Mesenchymal stem cell (in vitro differentiated cells and primary cell): ENCODE measurements around the gene LRRC74A.

Experiments used
- DNase-seq: peaks from one replicate; pipeline ENCODE4 v3.0.0-alpha.2; 2013
- H2AFZ ChIP-seq: one replicate; pipeline ENCODE4 v1.6.1; 2013; ENCODE audit warnings: low read depth, mild to moderate bottlenecking, control low read depth, inconsistent platforms, low read length, moderate library complexity
- H2AK5ac ChIP-seq: 2 replicates; pipeline ENCODE4 v1.6.1; 2013; ENCODE audit warnings: low read length, moderate library complexity, mild to moderate bottlenecking, inconsistent platforms; ENCODE audit not compliant: severe bottlenecking
- H2BK120ac ChIP-seq: one replicate; pipeline ENCODE4 v1.6.1; 2013; ENCODE audit warnings: low read depth, mild to moderate bottlenecking, inconsistent platforms, low read length, moderate library complexity
- H2BK12ac ChIP-seq, 2 experiments: one replicate each; pipeline ENCODE4 v1.6.1; 2013; ENCODE audit warnings: inconsistent platforms in 2 of 2, low read length in 2 of 2, mild to moderate bottlenecking in 2 of 2, moderate library complexity in 2 of 2, control low read depth in 1 of 2
- H2BK15ac ChIP-seq: one replicate; pipeline ENCODE4 v1.6.1; 2013; ENCODE audit warnings: mild to moderate bottlenecking, low read depth, inconsistent platforms; ENCODE audit not compliant: poor library complexity, severe bottlenecking
- H2BK5ac ChIP-seq: 2 replicates; pipeline ENCODE4 v1.6.1; 2013; ENCODE audit warnings: low read depth, mild to moderate bottlenecking, low read length, control low read depth, inconsistent platforms; ENCODE audit not compliant: poor library complexity, severe bottlenecking
- H3K14ac ChIP-seq, 2 experiments: one replicate each; pipeline ENCODE4 v1.6.1; 2013; ENCODE audit warnings: inconsistent platforms in 2 of 2, low read length in 2 of 2, control low read depth in 1 of 2, mild to moderate bottlenecking in 1 of 2, moderate library complexity in 1 of 2
- H3K18ac ChIP-seq, 2 experiments: one replicate each; pipeline ENCODE4 v1.6.1; 2013; ENCODE audit warnings: inconsistent platforms in 2 of 2, low read length in 2 of 2, control low read depth in 1 of 2, low read depth in 1 of 2, mild to moderate bottlenecking in 1 of 2
- H3K23ac ChIP-seq, 2 experiments: one replicate each; pipeline ENCODE4 v1.6.1; 2013; ENCODE audit warnings: inconsistent platforms in 2 of 2, low read length in 2 of 2, mild to moderate bottlenecking in 2 of 2, moderate library complexity in 2 of 2, control low read depth in 1 of 2
- H3K27ac ChIP-seq: 2 replicates; pipeline ENCODE4 v1.5.1; 2013; ENCODE audit warnings: mild to moderate bottlenecking, moderate library complexity, low read length, control low read depth, inconsistent platforms; ENCODE audit not compliant: poor library complexity, severe bottlenecking
- H3K27me3 ChIP-seq, 2 experiments: 2 replicates each; pipeline versions ENCODE4 v1.6.1 to v1.7.0; 2013; ENCODE audit warnings: low read length in 2 of 2, mild to moderate bottlenecking in 2 of 2, moderate library complexity in 2 of 2, control low read depth in 1 of 2, inconsistent platforms in 1 of 2; ENCODE audit not compliant: control insufficient read depth in 1 of 2, insufficient read depth in 1 of 2
- H3K36me3 ChIP-seq, 2 experiments: 2 replicates each; pipeline versions ENCODE4 v1.6.1 to v1.7.0; 2013; ENCODE audit warnings: low read length in 2 of 2, control low read depth in 1 of 2, inconsistent platforms in 1 of 2, low read depth in 1 of 2, mild to moderate bottlenecking in 1 of 2; ENCODE audit not compliant: insufficient read depth in 2 of 2, control insufficient read depth in 1 of 2
- H3K4ac ChIP-seq, 2 experiments: one replicate each; pipeline ENCODE4 v1.6.1; 2013; ENCODE audit warnings: inconsistent platforms in 2 of 2, low read length in 2 of 2, mild to moderate bottlenecking in 2 of 2, moderate library complexity in 2 of 2, control low read depth in 1 of 2, low read depth in 1 of 2
- H3K4me1 ChIP-seq: 2 replicates; pipeline ENCODE4 v1.6.1; 2013; ENCODE audit warnings: low read depth, low read length, control low read depth; ENCODE audit not compliant: control insufficient read depth, insufficient read depth
- H3K4me2 ChIP-seq: 2 replicates; pipeline ENCODE4 v1.6.1; 2013; ENCODE audit warnings: low read length, mild to moderate bottlenecking, inconsistent platforms; ENCODE audit not compliant: poor library complexity, severe bottlenecking
- H3K4me3 ChIP-seq, 2 experiments: 2 replicates each; pipeline versions ENCODE4 v1.5.1 to v1.7.0; 2013; ENCODE audit warnings: low read length in 2 of 2, mild to moderate bottlenecking in 2 of 2, control low read depth in 1 of 2, low read depth in 1 of 2; ENCODE audit not compliant: insufficient read depth in 1 of 2
- H3K79me1 ChIP-seq: replicated peaks from 2 replicates; pipeline ENCODE4 v1.6.1; 2013; ENCODE audit warnings: mild to moderate bottlenecking, control low read depth, low read length, inconsistent platforms; ENCODE audit not compliant: poor library complexity, severe bottlenecking
- H3K9ac ChIP-seq: 2 replicates; pipeline ENCODE4 v1.7.0; 2013; ENCODE audit warnings: mild to moderate bottlenecking, low read length, moderate library complexity
- H3K9me3 ChIP-seq: 2 replicates; pipeline ENCODE4 v1.7.0; 2013; ENCODE audit warnings: mild to moderate bottlenecking, low read length; ENCODE audit not compliant: control insufficient read depth
- H4K8ac ChIP-seq: one replicate; pipeline ENCODE4 v1.6.1; 2013; ENCODE audit warnings: inconsistent platforms, mild to moderate bottlenecking, low read length, moderate library complexity
- H4K91ac ChIP-seq: one replicate; pipeline ENCODE4 v1.6.1; 2013; ENCODE audit warnings: mild to moderate bottlenecking, low read length, inconsistent platforms
- WGBS: methylation state at CpG from one replicate; pipeline ENCODE4 v1.1.7; 2013; ENCODE audit warnings: mixed read lengths; 5-methylcytosine and 5-hydroxymethylcytosine counted together

LRRC74A gene

DNA sequence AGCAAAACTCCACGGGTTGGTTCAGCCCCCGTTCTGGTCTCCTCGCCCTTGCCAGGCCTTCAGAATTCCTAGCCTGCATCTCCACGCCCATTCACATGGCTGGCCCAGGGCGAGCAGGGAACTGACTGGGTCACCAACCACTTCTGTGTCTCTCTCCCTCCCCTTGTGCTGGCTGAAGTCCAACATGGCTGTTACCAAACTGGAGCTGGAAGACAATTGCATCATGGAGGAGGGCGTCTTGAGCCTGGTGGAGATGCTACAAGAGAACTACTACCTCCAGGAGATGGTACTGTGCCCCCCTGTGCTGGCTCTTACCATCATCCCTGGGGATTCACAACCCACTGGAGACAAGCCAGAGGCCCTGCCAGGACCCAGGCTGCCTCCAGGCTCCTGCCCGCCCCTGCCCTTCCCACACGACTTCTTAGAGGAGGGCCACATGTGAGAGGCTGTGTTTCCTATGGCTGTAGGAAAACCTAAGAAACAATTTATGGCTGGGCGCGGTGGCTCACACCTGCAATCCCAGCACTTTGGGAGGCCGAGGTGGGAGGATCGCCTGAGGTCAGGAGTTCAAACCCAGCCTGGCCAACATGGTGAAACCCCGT is 9.9 kb downstream of the LRRC74A start:
- Histone ChIP-seq H2BK12ac (no peak overlapping the region), H3K14ac (no peak overlapping the region), H3K27ac (no peak overlapping the region), H4K91ac (no peak overlapping the region), H2BK5ac (no peak overlapping the region), H2AFZ (no peak overlapping the region), H3K23ac (no peak overlapping the region), H3K27me3 (peaks cover 11 to 12% of the 10 kb centered on the region in 2 experiments), H3K18ac (no peak overlapping the region), H3K9ac (no peak overlapping the region), H3K9me3 (no peaks in the 10 kb centered on the region), H3K4me2 (no peak overlapping the region), H2BK120ac (no peak overlapping the region), H4K8ac (no peak overlapping the region), H3K4me3 (no peak overlapping the region), H2AK5ac (no peak overlapping the region), H3K4ac (no peak overlapping the region), H3K79me1 (no peaks in the 10 kb centered on the region), H2BK15ac (no peak overlapping the region), H3K36me3 (no peaks in the 10 kb centered on the region), H3K4me1 (no peaks in the 10 kb centered on the region)
- DNase-seq, result no peak
- WGBS, result 86% methylated on average over 13 of the region's 13 CpGs

DNA sequence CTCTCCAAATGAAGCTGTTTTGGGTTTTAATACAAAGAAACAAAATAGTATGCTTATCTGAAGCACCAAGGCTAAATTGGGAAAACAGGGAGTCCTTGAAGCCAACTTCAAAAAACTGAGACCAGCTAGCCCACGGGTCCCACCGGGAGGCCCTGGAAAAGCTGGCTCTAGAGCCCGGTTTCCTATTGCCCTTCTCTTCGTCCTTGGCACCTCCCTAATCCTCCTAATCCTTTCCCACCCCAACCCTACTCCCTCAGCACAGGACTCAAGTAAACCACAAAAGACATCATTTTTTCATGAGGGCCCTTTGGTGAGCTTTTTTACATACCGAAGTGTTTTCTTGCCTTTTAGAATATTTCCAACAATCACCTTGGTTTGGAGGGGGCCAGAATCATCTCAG is 11.3 kb downstream of the LRRC74A start:
- Histone ChIP-seq H2BK5ac (no peak overlapping the region), H3K14ac (no peak overlapping the region), H3K9ac (no peak overlapping the region), H3K27me3 (peaks cover 9 to 14% of the 10 kb centered on the region in 2 experiments), H3K18ac (no peak overlapping the region), H3K4me1 (no peaks in the 10 kb centered on the region), H3K27ac (no peak overlapping the region), H3K4me3 (no peak overlapping the region), H2BK15ac (no peak overlapping the region), H3K36me3 (no peaks in the 10 kb centered on the region), H4K8ac (no peak overlapping the region), H2BK12ac (no peak overlapping the region), H4K91ac (no peak overlapping the region), H2AK5ac (no peak overlapping the region), H2BK120ac (no peak overlapping the region), H3K9me3 (no peaks in the 10 kb centered on the region), H3K4ac (no peak overlapping the region), H3K4me2 (no peak overlapping the region), H2AFZ (no peak overlapping the region), H3K79me1 (no peaks in the 10 kb centered on the region), H3K23ac (no peak overlapping the region)
- 74% methylated on average over 5 of the region's 5 CpGs for WGBS
- DNase-seq, result no peak

DNA sequence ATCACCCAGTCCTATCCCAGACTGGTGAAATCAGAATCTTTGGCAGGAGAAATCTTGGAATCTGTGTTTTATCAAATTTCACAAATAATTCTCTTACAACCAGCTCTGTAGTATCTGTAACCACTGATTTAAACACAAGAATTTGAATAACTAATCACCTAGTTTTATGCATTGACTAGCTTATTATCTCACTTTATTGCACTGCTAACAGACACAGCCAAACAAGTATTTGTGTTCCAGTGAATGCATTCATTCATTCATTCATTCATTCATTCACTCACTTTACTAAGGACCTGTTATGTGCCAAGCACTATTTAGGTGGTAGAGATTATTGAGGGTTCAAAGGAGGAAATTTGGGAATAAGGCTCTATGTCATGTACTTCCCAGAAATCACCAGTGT is 16.2 kb downstream of the LRRC74A start:
- Histone ChIP-seq H3K79me1 (no peaks in the 10 kb centered on the region), H3K23ac (no peak overlapping the region), H2BK120ac (no peak overlapping the region), H2AK5ac (no peak overlapping the region), H2BK15ac (no peak overlapping the region), H2BK12ac (no peak overlapping the region), H3K4ac (no peak overlapping the region), H3K9ac (no peak overlapping the region), H4K8ac (no peak overlapping the region), H3K4me2 (no peak overlapping the region), H3K27ac (no peak overlapping the region), H3K27me3 (peaks cover 11 to 22% of the 10 kb centered on the region in 2 experiments), H4K91ac (no peak overlapping the region), H3K36me3 (no peaks in the 10 kb centered on the region), H2AFZ (no peak overlapping the region), H3K18ac (no peak overlapping the region), H3K4me3 (no peak overlapping the region), H3K4me1 (no peaks in the 10 kb centered on the region), H3K9me3 (no peaks in the 10 kb centered on the region), H2BK5ac (no peak overlapping the region), H3K14ac (no peak overlapping the region)
- DNase-seq, result no peak

DNA sequence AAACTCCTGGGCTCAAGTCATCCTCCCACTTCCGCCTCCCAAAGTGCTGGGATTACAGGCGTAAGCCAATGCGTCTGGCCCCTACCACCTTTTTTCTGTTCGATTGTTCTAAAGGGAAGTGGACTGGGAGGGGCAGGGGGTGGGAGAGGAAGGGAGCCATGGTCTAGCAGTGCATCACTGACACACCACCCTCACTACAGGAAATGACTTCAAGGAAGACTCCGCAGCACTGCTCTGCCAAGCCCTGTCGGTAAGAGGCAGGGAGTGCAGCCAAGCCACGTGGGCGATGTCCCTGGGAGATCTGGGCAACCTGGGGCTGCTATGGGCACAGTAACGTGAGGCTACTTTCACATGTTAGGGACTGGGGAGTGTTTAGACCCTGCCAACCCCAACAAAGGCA is 18.0 kb downstream of the LRRC74A start:
- Histone ChIP-seq H2BK120ac (no peak overlapping the region), H3K27ac (no peak overlapping the region), H2AFZ (peak overlapping the region; percentile 56), H2BK5ac (no peak overlapping the region), H3K4ac (no peak overlapping the region), H3K14ac (no peak overlapping the region), H4K91ac (no peak overlapping the region), H3K18ac (no peak overlapping the region), H2BK15ac (no peak overlapping the region), H2AK5ac (no peak overlapping the region), H3K4me3 (no peak overlapping the region), H3K9me3 (no peaks in the 10 kb centered on the region), H3K27me3 (peaks cover 6 to 17% of the 10 kb centered on the region in 2 experiments), H3K36me3 (no peaks in the 10 kb centered on the region), H3K4me2 (no peak overlapping the region), H3K9ac (no peak overlapping the region), H2BK12ac (no peak overlapping the region), H3K79me1 (no peaks in the 10 kb centered on the region), H4K8ac (no peak overlapping the region), H3K4me1 (no peaks in the 10 kb centered on the region), H3K23ac (peak overlapping the region in 1 of 2 experiments; percentile 18)
- 66% methylated on average over 6 of the region's 9 CpGs for WGBS
- DNase-seq, result no peak
